ENCODE results near the gene GAK.

DNA sequence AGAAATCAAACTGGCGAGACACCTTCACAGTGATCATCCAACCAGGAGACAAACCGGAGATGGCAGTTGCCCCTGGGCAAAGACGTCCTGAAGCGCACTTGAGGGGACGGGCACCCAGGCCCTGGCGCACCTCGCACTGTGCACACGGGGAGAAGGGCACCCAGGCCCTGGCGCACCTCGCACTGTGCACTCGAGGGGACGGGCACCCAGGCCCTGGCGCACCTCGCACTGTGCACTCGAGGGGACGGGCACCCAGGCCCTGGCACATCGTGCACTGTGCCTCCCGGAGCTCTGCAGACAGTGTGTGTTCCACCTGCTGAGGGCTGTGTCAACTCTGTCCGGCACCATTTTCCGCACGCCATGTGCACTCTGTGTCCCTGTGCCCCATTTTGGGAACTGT is 71.6 kb downstream of the GAK start:
- no peak for TF ChIP-seq TAF1 (IDR thresholded peaks at IDR 0.05; ENCODE audit: borderline replicate concordance, insufficient read depth, low read length)
- TF ChIP-seq REST (IDR thresholded peaks at IDR 0.05; ENCODE audit: insufficient read depth in 1 of 2, low read depth in 2 of 2, low read length in 2 of 2): no peak
